GM23248 (cell line): ENCODE measurements around the gene SEZ6.

Source experiments
- EZH2 ChIP-seq: fragments of 200-600 bp; sonication (generic); IDR thresholded peaks from 2 replicates; pipeline ENCODE4 v1.6.1; 2018; ENCODE audit warnings: antibody characterized with exemption, mild to moderate bottlenecking; ENCODE audit not compliant: insufficient read depth, poor library complexity, severe bottlenecking
- EZH2phosphoT487 ChIP-seq: fragments of 200-600 bp; sonication (generic); IDR thresholded peaks from 2 replicates; pipeline ENCODE4 v1.6.1; 2018; ENCODE audit warnings: antibody characterized with exemption, moderate library complexity, mild to moderate bottlenecking, low read depth; ENCODE audit not compliant: insufficient read depth

- TF ChIP-seq EZH2 (no peak), EZH2phosphoT487 (no peak)
Observed at GRCh38 chr17:28992625-28993600, 12.9 kb downstream of the SEZ6 start.
